ENCODE measurements around the gene AGPAT3.
"Not testable (repeated sequence)": the region's sequence is repeated elsewhere in the genome, so short reads cannot be mapped to it uniquely, and the experiment has no call there.

The AGPAT3 gene

DNA sequence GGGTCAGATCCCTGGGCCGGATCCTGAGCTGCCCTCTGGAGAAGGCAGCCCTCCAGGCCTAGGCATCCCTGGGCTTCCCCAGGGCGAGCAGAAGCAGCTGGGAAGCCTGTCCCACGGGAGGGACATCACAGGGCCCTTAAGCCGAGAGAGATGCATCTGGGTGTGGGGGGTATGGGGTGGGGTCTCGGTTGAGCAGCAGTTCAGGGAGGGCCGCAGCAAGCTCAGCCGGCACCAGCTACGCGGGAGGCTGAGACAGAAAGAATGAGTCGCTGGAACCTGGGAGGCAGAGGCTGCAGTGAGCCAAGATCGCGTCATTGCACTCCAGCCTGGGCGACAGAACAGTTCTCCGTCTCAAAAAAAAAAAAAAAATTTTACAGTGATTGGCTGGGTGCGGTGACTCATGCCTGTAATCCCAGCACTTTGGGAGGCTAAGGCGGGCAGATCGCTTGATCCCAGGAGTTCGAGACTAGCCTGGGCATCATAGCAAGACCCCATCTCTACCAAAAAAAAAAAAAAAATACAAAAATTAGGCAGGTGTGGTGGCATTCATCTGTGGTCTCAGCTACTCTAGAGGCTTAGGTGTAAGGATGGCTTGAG, 37.9 kb upstream of the AGPAT3 start:
- Mint-ChIP-seq H3K9me3 (no peaks in the 10 kb centered on the region), H3K27me3 (peaks cover 16% of the 10 kb centered on the region), H3K27ac (no peak overlapping the region), H3K36me3 (ENCODE audit: low read depth) (no peaks in the 10 kb centered on the region), H3K4me1 (ENCODE audit: low read depth) (no peaks in the 10 kb centered on the region), H3K4me3 (no peak overlapping the region)

DNA sequence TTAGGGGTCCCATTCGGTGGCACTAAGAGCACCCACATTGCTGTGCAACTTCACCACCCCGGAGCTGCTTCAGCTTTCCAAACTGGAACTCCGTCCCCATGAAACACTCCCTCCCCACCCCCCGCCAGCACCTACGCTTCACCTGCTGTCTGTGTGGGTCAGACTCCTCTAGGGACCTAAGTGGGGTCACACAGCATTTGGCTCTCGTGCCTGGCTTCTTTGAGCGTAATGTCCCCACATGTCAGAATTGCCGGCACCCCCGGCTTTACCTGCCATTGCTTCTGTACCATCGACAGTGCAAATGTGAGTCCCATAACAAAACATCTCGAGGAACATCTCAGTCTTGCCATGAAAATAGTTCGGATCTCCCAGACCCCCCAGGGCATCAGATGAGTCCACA, 35.9 kb upstream of the AGPAT3 start:
- H3K9me3 Mint-ChIP-seq, result no peaks in the 10 kb centered on the region
- H3K4me3 Mint-ChIP-seq, result no peak overlapping the region
- H3K27me3 Mint-ChIP-seq, result peaks cover 32% of the 10 kb centered on the region
- H3K27ac Mint-ChIP-seq, result no peak overlapping the region
- H3K4me1 Mint-ChIP-seq (ENCODE audit: low read depth), result no peaks in the 10 kb centered on the region
- H3K36me3 Mint-ChIP-seq (ENCODE audit: low read depth), result no peaks in the 10 kb centered on the region

DNA sequence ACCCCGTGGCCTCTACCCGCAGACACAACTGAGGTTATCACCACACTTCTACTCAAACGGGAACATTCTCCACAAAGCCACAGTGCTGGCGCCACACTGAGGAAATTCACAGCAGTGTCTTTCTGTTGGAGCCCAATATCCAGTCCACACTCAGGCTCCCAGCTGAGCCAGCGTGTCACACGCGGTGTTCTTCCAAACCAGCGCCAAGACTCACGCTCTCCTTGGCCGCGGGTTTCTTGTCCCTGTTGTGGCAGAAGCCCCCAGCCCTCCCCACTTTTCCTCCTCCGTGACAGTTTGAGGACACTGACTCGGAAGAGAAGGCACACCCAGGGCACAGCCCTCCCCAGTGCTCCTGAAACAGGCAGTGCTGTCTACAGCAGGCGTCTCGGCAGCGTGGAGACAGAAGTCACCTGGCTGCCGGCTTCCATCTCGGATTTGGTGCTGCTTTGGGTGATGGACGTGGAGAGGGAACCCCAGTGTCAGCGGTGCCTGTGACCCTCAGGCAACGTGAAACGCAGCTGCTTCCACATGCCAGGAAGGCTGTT, 35.4 kb upstream of the AGPAT3 start:
- Mint-ChIP-seq H3K27ac (no peak overlapping the region), H3K27me3 (peaks cover 35% of the 10 kb centered on the region), H3K36me3 (ENCODE audit: low read depth) (no peaks in the 10 kb centered on the region), H3K4me3 (no peak overlapping the region), H3K9me3 (no peaks in the 10 kb centered on the region), H3K4me1 (ENCODE audit: low read depth) (peaks cover 2% of the 10 kb centered on the region)

DNA sequence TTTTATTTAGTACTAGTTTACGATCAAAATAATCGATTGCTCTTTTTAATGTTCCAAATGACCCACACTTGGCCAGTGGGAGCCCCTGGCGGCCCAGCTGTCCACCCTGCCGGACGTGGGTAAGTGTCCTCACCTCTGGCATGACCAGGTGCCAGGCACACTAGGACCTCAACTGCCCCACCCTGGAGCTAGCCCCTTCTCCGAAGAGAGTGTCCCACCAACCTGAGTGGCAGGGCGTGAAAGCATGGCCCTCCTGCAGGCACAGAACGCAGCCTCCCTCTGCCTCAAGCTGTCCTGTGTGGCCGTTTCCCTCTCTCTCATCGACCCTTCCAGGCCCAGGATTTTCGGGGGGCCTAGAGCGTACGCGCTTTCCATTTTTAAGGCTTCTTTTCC, 32.9 kb upstream of the AGPAT3 start:
- Mint-ChIP-seq H3K27ac (no peak overlapping the region), H3K4me3 (no peak overlapping the region), H3K27me3 (peaks cover 60% of the 10 kb centered on the region), H3K36me3 (ENCODE audit: low read depth) (no peaks in the 10 kb centered on the region), H3K9me3 (no peaks in the 10 kb centered on the region), H3K4me1 (ENCODE audit: low read depth) (peaks cover 8% of the 10 kb centered on the region)

DNA sequence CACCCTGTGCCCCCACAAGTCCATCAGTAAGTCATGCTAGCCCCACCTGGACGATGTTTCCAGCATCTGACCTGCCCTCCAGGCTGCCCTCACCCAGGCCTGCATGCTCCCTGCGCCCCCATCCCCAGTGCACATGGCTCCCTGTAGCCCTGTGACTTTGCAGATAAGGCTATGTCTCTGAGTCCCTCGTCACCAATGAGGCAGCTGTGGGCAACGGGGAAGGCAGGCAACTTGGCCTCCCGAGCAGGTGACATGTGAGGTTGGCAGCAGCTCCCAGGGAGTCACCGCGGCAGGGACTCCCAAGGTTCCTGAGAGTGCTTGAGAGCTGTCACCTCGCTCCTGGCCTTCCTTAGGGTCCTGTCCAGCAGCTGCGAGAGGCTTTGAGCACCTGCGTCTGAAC, 32.4 kb upstream of the AGPAT3 start:
- Mint-ChIP-seq H3K27me3 (peaks cover 64% of the 10 kb centered on the region), H3K27ac (no peak overlapping the region), H3K9me3 (no peaks in the 10 kb centered on the region), H3K4me3 (no peak overlapping the region), H3K36me3 (ENCODE audit: low read depth) (no peaks in the 10 kb centered on the region), H3K4me1 (ENCODE audit: low read depth) (peaks cover 8% of the 10 kb centered on the region)

DNA sequence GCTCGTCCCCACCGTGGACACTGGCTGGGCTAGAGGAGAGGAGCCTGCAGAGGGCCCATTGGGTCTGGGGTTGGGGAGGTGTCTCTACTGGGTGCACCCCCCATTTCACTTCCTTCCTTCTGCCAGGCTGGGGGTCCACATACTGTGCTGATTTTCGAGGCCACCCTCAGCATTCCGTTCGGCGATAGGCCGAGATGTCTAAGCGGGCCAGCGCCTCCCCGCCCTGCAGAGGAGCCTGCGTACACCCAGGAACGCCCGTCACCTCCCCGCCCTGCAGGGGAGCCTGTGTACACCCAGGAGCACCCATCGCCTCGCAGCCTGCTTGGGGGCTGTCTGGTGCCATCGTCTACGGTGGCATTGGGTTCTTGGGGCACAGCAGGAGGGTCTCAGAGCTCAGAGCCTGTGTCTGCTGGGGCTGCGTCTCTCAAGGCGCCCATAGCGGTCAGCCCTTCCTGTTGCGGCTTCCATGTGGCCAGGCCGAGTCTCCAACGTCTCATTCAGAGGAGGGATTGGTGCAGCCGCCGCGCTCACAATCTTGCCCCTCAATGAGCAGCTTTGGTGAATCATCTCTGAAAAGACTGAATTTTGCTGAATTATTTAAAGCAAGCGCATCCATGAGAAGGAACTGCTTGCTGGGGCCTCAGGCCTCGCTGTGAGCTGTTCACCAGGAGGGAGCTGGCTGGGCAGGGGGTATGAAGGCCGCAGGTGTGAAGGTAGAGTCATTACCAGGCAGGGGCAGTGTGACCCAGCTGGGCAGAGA, 30.7 kb upstream of the AGPAT3 start:
- H3K9me3 Mint-ChIP-seq, result no peaks in the 10 kb centered on the region
- peaks cover 18% of the 10 kb centered on the region for H3K4me1 Mint-ChIP-seq (ENCODE audit: low read depth)
- no peak overlapping the region for H3K27ac Mint-ChIP-seq
- H3K27me3 Mint-ChIP-seq, result peaks cover 72% of the 10 kb centered on the region
- no peaks in the 10 kb centered on the region for H3K36me3 Mint-ChIP-seq (ENCODE audit: low read depth)
- no peak overlapping the region for H3K4me3 Mint-ChIP-seq

DNA sequence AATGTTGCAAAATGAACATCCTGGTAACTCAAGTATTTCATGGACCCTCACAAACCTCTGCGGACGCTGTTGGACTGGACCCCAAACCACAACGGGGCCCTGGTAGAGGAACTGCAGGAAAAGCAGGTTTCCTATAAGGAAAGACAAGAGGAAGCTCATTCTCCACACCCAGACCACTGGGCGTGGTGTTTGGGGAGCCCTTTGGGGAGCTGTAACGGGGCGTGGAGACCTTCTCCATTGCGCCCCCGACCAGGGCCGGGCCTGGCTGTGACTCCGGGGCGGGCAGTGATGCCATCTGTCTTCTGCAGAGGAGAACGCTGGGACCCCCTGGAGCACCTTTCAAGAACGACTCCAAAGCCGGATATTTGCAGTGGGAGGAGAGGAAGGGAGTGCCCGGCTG, 30.0 kb upstream of the AGPAT3 start:
- no peak overlapping the region for H3K4me3 Mint-ChIP-seq
- H3K4me1 Mint-ChIP-seq (ENCODE audit: low read depth), result peaks cover 18% of the 10 kb centered on the region
- no peaks in the 10 kb centered on the region for H3K36me3 Mint-ChIP-seq (ENCODE audit: low read depth)
- H3K27me3 Mint-ChIP-seq, result peaks cover 69% of the 10 kb centered on the region
- no peak overlapping the region for H3K27ac Mint-ChIP-seq
- H3K9me3 Mint-ChIP-seq, result no peaks in the 10 kb centered on the region

DNA sequence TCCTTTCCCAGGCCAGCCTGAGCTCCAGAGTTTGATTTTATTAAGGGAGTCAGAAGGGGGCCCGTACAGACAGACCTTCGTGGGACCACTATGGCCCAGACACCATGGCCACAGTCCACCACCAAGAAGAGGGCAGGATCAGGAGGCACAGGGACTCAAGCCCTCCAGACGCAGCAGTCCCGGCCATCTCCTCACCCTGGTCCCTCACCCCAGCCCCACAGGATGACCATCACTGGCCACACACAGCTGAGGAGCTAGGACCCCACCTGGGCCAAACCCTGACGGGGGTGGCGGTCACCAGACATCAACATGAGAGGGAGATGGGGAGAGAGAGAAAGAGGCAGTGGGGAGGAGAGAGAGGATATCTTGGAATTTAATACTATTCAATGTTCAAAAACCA, 29.2 kb upstream of the AGPAT3 start:
- Mint-ChIP-seq H3K9me3 (no peaks in the 10 kb centered on the region), H3K27me3 (peaks cover 63% of the 10 kb centered on the region), H3K4me1 (ENCODE audit: low read depth) (peaks cover 18% of the 10 kb centered on the region), H3K4me3 (no peak overlapping the region), H3K36me3 (ENCODE audit: low read depth) (no peaks in the 10 kb centered on the region), H3K27ac (no peak overlapping the region)

DNA sequence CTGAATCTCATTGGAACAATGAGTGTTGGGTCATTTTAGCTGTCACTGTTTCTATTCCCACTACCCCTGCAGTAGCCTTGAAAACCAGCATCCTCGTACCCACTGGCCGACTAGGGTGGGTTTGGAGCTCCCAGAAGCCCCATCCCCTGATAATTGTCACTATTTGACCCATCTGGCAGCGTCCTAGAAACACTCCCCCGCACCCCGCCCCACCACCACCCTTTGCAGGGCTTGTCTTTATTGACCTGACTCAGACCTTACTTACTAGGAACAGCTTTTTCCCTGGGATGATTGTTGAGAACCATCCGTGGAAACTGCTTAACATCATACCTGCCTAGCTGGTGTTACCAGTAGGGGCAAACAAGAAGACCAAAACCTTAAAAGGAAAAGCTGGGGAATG, 28.4 kb upstream of the AGPAT3 start:
- Mint-ChIP-seq H3K36me3 (ENCODE audit: low read depth) (no peaks in the 10 kb centered on the region), H3K27me3 (peaks cover 63% of the 10 kb centered on the region), H3K4me3 (no peak overlapping the region), H3K4me1 (ENCODE audit: low read depth) (peaks cover 18% of the 10 kb centered on the region), H3K9me3 (no peaks in the 10 kb centered on the region), H3K27ac (no peak overlapping the region)

DNA sequence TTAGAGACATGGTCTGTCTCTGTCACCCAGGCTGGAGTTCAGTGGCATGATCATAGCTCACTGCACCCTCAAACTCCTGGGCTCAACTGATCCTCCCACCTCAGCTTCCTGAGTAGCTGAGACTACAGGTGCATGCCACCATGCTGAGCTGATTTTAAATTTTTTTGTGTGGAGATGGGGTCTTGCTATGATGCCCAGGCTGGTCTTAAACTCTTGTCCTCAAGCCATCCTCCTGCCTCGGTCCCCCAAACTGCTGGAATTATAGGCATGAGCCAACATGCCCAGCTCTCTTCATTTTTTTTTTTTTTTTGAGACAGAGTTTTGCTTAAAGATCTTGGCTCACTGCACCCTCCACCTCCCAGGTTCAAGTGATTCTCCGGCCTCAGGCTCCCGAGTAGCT, 24.8 kb upstream of the AGPAT3 start:
- H3K4me1 Mint-ChIP-seq (ENCODE audit: low read depth), result peaks cover 18% of the 10 kb centered on the region
- H3K4me3 Mint-ChIP-seq, result no peak overlapping the region
- no peaks in the 10 kb centered on the region for H3K9me3 Mint-ChIP-seq
- peaks cover 38% of the 10 kb centered on the region for H3K27me3 Mint-ChIP-seq
- H3K36me3 Mint-ChIP-seq (ENCODE audit: low read depth), result no peaks in the 10 kb centered on the region
- no peak overlapping the region for H3K27ac Mint-ChIP-seq

DNA sequence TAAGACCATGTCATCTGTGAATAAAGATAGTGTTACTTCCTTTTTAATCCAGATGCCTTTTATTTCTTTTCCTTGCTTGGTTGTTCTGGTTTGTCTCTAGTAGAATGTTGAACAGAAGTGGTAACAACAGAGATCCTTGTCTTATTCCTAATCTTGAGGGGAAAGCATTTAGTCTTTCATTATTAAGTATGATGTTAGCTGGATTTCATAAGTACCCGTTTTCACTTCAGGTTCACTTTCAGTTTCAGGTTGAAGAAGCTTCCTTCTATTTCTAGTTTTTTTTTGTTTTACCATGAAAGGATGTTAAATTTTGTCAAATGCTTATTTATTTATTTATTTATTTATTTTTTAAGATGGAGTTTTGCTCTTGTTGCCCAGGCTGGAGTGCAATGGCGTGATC, 22.3 kb upstream of the AGPAT3 start:
- Mint-ChIP-seq H3K36me3 (ENCODE audit: low read depth) (no peaks in the 10 kb centered on the region), H3K4me1 (ENCODE audit: low read depth) (peaks cover 18% of the 10 kb centered on the region), H3K4me3 (peak overlapping the region; percentile 34), H3K27me3 (peaks cover 15% of the 10 kb centered on the region), H3K9me3 (no peaks in the 10 kb centered on the region), H3K27ac (peak overlapping the region; percentile 39)

DNA sequence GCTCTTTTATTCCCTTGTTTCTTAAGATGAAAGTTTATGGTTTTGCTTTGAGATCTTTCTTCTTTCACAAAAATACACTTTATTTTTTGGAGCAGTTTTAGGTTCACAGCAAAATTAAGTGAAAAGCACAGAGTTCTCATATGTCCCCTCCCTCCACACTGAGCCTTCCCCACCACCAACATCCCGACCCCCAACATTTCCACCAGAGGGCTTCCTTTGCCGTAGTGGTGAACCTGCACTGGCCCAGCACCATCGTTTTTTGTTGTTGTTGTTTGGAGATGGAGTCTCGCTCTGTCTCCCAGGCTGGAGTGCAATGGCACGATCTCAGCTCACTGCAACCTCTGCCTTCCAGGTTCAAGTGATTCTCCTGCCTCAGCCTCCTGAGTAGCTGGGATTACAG, 20.1 kb upstream of the AGPAT3 start:
- not testable (repeated sequence) for H3K4me1 Mint-ChIP-seq (ENCODE audit: low read depth); H3K9me3 Mint-ChIP-seq; H3K27me3 Mint-ChIP-seq; H3K27ac Mint-ChIP-seq; H3K4me3 Mint-ChIP-seq; H3K36me3 Mint-ChIP-seq (ENCODE audit: low read depth)

DNA sequence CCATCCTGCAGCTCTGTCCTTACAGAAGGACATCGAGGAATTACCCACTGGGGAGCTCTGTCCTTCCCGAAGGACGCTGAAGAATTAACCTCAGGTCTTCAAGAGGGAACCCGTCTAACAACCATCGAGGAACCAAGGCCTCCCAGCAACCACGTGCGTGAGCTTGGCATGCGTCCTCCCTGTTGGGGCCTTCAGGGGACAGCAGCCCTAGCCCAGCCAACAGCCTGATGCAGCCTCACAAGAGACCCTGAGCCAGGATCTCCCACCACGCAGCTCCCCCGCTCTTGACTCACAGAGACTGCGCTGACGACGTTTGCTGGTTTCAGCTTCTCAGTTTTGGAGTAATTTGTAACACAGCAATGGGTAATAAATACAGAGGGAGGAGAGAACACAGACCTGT, 19.6 kb upstream of the AGPAT3 start:
- Mint-ChIP-seq H3K4me1 (ENCODE audit: low read depth) (peaks cover 8% of the 10 kb centered on the region), H3K36me3 (ENCODE audit: low read depth) (no peaks in the 10 kb centered on the region), H3K4me3 (no peak overlapping the region), H3K27ac (no peak overlapping the region), H3K27me3 (no peaks in the 10 kb centered on the region), H3K9me3 (no peaks in the 10 kb centered on the region)

DNA sequence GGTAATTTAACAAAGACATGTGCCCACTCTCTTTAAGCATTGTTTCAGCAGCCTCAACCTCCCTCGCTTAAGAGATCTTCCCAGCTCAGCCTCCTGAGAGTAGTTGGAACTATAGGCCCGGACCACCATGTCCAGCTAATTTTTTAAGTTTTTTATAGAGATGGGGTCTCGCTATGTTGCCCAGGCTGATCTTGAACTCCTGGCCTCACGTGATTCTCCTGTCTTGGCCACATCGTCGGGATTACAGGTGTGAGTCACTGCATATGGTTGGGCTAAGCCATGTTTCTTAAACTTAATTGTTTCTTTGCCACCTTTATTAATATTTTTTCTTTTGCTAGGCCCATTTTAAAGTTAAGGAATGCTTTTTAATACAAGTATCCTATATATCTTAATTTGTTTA, 18.6 kb upstream of the AGPAT3 start:
- Mint-ChIP-seq H3K9me3 (peaks cover 4% of the 10 kb centered on the region), H3K27ac (no peak overlapping the region), H3K36me3 (ENCODE audit: low read depth) (no peaks in the 10 kb centered on the region), H3K27me3 (no peaks in the 10 kb centered on the region), H3K4me1 (ENCODE audit: low read depth) (peaks cover 8% of the 10 kb centered on the region), H3K4me3 (no peak overlapping the region)

DNA sequence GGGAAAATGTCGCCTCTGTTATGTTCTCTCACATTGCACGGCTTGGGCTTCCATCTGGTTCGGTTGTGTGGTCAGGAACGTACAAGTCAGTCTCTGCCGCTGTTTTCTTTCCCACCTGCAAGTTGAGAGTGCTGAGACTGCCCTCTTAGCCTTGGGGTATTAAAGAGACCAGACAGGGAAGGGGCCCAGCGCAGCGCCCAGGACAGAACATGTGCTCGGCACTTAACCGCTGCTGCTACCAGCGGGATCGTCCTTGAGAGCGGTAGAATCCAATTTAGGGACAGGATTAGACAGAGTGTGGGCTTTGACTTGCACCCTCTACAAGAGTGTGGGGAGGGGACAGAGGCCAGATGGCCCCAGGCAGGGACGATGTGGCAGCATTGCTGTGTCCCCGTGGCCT, 17.7 kb upstream of the AGPAT3 start:
- Mint-ChIP-seq H3K36me3 (ENCODE audit: low read depth) (no peaks in the 10 kb centered on the region), H3K4me1 (ENCODE audit: low read depth) (peaks cover 6% of the 10 kb centered on the region), H3K9me3 (peaks cover 4% of the 10 kb centered on the region), H3K27me3 (no peaks in the 10 kb centered on the region), H3K4me3 (no peak overlapping the region), H3K27ac (no peak overlapping the region)

DNA sequence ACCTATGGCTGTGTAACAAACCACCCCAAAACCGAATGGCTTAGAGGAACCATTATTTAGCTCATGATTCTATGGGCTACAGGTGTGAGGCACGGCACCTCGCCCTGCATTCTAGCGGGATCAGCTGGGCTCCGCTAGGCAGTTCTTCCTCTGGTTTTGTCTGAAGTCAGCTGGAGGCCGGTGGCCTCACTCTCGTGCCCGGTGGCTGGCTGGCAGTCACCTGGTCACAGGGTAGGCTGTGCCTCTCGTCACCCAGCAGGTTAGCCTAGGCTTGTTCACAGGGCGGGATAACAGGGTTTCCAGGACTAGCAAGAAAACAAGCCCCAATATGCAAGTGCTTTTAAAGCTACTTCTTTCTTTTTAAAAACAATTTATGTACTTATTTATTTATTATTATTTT, 16.3 kb upstream of the AGPAT3 start:
- Mint-ChIP-seq H3K9me3 (peaks cover 4% of the 10 kb centered on the region), H3K4me3 (no peak overlapping the region), H3K27ac (no peak overlapping the region), H3K27me3 (peaks cover 3% of the 10 kb centered on the region), H3K4me1 (ENCODE audit: low read depth) (peaks cover 3% of the 10 kb centered on the region), H3K36me3 (ENCODE audit: low read depth) (no peaks in the 10 kb centered on the region)

Data from stimulated activated naive CD8-positive, alpha-beta T cell treated with anti-CD3 and anti-CD28 coated beads, Interleukin-15, Interleukin-2, amounts not matched to agents 100 ng/mL and 50 ng/mL, for 24 hours (primary cell).